ENCODE measurements around the gene PNMT. TPM values are rescaled to one million over a fixed set of nuclear protein-coding genes. Genes with fewer than 3 reads are reported as not detected.

Gene PNMT
- total RNA-seq, 1 donor from 2014 or later = not detected

DNA sequence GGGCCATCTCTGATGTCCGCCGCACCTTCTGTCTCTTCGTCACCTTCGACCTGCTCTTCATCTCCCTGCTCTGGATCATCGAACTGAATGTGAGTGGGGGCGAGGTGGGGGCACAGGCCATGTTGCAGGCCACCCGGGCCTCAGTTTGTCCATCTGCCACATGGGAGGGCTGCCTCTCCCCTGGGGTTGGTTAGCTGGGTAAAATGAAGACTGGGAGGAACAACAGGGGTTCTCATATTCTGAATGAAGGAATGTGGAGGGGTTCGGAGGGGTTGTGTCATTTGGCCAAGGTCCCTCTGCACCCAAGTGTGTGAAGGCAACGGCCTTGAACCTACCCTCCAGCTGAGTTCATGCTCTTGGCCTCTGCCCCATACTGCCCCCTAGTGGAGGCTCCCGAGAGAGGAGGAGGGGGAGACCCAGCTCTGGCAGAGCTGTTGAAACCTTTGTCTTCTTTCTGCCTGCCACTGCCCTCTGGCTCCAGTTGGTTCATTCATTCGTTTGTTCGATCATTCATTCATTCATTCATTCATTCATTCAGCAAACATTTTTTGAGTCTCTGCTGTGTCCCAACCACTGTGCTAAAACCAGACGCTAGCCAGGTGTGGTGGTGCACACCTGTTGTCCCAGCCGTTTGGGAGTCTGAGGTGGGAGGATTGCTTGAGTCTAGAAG, 14.5 kb upstream of the PNMT start:
- no peaks in the 10 kb centered on the region for H3K36me3 Mint-ChIP-seq (ENCODE audit: unreplicated experiment)
- H3K27me3 Mint-ChIP-seq (ENCODE audit: unreplicated experiment) = peaks cover 12% of the 10 kb centered on the region
- peak; percentile 87 for DNase-seq
- TF ChIP-seq, protein P1, sequence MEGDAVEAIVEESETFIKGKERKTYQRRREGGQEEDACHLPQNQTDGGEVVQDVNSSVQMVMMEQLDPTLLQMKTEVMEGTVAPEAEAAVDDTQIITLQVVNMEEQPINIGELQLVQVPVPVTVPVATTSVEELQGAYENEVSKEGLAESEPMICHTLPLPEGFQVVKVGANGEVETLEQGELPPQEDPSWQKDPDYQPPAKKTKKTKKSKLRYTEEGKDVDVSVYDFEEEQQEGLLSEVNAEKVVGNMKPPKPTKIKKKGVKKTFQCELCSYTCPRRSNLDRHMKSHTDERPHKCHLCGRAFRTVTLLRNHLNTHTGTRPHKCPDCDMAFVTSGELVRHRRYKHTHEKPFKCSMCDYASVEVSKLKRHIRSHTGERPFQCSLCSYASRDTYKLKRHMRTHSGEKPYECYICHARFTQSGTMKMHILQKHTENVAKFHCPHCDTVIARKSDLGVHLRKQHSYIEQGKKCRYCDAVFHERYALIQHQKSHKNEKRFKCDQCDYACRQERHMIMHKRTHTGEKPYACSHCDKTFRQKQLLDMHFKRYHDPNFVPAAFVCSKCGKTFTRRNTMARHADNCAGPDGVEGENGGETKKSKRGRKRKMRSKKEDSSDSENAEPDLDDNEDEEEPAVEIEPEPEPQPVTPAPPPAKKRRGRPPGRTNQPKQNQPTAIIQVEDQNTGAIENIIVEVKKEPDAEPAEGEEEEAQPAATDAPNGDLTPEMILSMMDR (IDR thresholded peaks at IDR 0.05; ENCODE audit: partially characterized antibody, unreplicated experiment) = peak; percentile 78
- no peaks in the 10 kb centered on the region for H3K4me1 Mint-ChIP-seq (ENCODE audit: low read depth, unreplicated experiment)
- peak overlapping the region; percentile 25 for H3K4me3 Mint-ChIP-seq (ENCODE audit: unreplicated experiment)
- H3K9me3 Mint-ChIP-seq (ENCODE audit: unreplicated experiment) = peaks cover 4% of the 10 kb centered on the region
- no peak overlapping the region for H3K27ac Mint-ChIP-seq (ENCODE audit: unreplicated experiment)

- Mint-ChIP-seq H3K36me3 (ENCODE audit: unreplicated experiment) (no peaks in the 10 kb centered on the region), H3K4me1 (ENCODE audit: low read depth, unreplicated experiment) (no peaks in the 10 kb centered on the region), H3K9me3 (ENCODE audit: unreplicated experiment) (peaks cover 4% of the 10 kb centered on the region), H3K27ac (ENCODE audit: unreplicated experiment) (no peak overlapping the region), H3K4me3 (ENCODE audit: unreplicated experiment) (no peak overlapping the region), H3K27me3 (ENCODE audit: unreplicated experiment) (peaks cover 12% of the 10 kb centered on the region)
- TF ChIP-seq, protein P1 (IDR thresholded peaks at IDR 0.05; ENCODE audit: partially characterized antibody, unreplicated experiment) = no peak
- no peak for DNase-seq
These were observed 13.1 kb upstream of the PNMT start for GRCh38 chr17:39655105-39655504.

DNA sequence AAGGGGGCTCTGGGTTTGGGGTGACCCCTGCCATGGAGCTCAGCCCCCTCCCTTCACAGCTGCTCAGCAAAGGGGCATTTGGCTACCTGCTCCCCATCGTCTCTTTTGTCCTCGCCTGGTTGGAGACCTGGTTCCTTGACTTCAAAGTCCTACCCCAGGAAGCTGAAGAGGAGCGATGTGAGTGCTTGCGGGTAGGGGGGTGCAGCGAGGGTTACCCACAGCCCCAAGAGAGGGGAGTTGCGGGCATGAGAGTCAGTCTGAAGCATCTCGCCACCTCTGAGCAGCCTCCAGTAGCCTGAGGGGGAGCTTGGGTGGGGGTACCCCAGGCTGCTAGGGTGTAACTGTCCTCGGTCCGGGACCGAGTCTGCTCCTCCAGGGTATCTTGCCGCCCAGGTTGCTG, 9.9 kb upstream of the PNMT start:
- H3K4me3 Mint-ChIP-seq (ENCODE audit: unreplicated experiment) = no peak overlapping the region
- peaks cover 2% of the 10 kb centered on the region for H3K9me3 Mint-ChIP-seq (ENCODE audit: unreplicated experiment)
- peaks cover 9% of the 10 kb centered on the region for H3K27me3 Mint-ChIP-seq (ENCODE audit: unreplicated experiment)
- H3K36me3 Mint-ChIP-seq (ENCODE audit: unreplicated experiment) = no peaks in the 10 kb centered on the region
- H3K27ac Mint-ChIP-seq (ENCODE audit: unreplicated experiment) = no peak overlapping the region
- H3K4me1 Mint-ChIP-seq (ENCODE audit: low read depth, unreplicated experiment) = peaks cover 2% of the 10 kb centered on the region
- DNase-seq = no peak
- TF ChIP-seq, protein P1 (IDR thresholded peaks at IDR 0.05; ENCODE audit: partially characterized antibody, unreplicated experiment) = no peak

- TF ChIP-seq, protein P1 (IDR thresholded peaks at IDR 0.05; ENCODE audit: partially characterized antibody, unreplicated experiment) = no peak
These were observed 9.5 kb upstream of the PNMT start for GRCh38 chr17:39658760-39659159.

DNA sequence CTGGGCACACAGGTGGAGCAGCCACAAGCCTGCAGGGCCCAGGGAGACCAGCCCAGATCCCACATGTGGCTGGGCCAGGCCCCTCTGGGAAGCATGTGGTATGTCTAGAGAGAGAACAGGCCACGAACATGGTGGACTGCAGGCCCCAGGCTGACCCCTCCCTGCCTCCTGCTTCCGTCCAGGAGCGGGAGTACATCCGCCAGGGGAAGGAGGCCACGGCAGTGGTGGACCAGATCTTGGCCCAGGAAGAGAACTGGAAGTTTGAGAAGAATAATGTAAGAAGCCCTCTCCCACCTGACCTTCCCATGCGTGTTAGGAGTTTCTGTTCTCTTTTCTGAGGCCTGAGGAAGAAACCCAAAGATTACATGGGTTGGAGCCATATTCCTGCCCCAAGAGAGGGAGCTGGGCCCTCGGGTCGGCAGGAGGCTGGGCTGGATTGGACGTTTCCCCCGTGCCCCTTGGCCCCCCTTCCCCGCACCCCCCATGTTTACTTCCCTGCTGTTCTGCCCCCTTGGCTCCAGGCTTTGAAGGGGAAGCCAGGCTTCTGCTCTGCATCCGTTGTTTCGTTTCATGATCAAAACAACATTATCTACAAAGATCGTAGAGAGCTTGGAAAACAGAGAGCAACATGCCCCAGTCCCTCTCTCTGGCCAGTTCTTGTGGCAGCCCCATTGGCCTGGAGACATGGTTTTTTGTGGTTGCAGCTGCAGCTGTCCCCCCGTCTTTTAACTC, 8.8 kb upstream of the PNMT start:
- H3K4me3 Mint-ChIP-seq (ENCODE audit: unreplicated experiment) = no peak overlapping the region
- peaks cover 9% of the 10 kb centered on the region for H3K27me3 Mint-ChIP-seq (ENCODE audit: unreplicated experiment)
- no peaks in the 10 kb centered on the region for H3K36me3 Mint-ChIP-seq (ENCODE audit: unreplicated experiment)
- no peak for DNase-seq
- H3K4me1 Mint-ChIP-seq (ENCODE audit: low read depth, unreplicated experiment) = peaks cover 5% of the 10 kb centered on the region
- TF ChIP-seq, protein P1 (IDR thresholded peaks at IDR 0.05; ENCODE audit: partially characterized antibody, unreplicated experiment) = no peak
- H3K27ac Mint-ChIP-seq (ENCODE audit: unreplicated experiment) = no peak overlapping the region
- peaks cover 2% of the 10 kb centered on the region for H3K9me3 Mint-ChIP-seq (ENCODE audit: unreplicated experiment)

More at GRCh38 chr17:39658760-39659159, 9.5 kb upstream of the PNMT start:
- Mint-ChIP-seq H3K9me3 (ENCODE audit: unreplicated experiment) (peaks cover 2% of the 10 kb centered on the region), H3K4me1 (ENCODE audit: low read depth, unreplicated experiment) (peaks cover 2% of the 10 kb centered on the region), H3K27me3 (ENCODE audit: unreplicated experiment) (peaks cover 9% of the 10 kb centered on the region), H3K36me3 (ENCODE audit: unreplicated experiment) (no peaks in the 10 kb centered on the region), H3K4me3 (ENCODE audit: unreplicated experiment) (no peak overlapping the region), H3K27ac (ENCODE audit: unreplicated experiment) (no peak overlapping the region)
- DNase-seq = no peak

Measured in glutamatergic neuron (in vitro differentiated cells).